ENCODE measurements around the gene ELF5. TPM values are rescaled to one million over a fixed set of nuclear protein-coding genes. Genes with fewer than 3 reads are reported as not detected.

The ELF5 gene
- total RNA-seq, 4 donors from 2014 or later, result 1.1 TPM; not detected in 3

DNA sequence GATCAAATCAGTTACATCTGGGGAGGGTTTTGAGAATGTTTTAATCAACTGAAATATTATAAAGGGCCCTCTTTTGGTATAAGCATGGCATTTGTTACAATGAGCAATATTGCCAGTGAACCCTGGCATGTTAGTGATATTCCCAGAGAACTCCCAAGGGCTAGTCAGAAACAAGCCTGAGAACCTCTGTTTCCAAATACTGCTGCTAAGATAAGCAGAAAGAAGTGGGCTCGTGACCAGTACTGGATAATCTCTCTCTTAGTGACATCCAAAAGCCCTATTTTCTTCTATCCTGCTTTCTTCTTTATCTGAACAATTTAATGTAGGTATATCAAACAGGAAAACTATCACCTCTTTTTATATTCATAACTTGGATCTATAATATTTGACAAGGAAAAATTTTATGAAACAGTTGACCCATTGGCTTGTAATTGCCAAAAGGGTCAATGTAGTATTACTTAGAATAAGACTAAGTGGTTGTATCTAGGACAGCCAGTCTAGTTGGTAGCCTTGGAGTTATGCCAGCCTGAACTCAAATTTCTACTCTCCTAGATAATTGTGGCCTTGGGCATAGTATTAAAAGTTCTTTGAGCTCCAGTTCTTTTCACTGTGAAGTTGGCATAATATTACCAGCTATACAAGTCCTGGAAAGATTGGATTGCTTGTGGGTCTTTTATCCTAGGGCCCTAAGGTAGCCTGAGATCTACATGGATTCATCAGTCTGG is 59.1 kb downstream of the ELF5 start:
- H3K27ac ChIP-seq, result no peak overlapping the region
- TF ChIP-seq POLR2A (IDR thresholded peaks at IDR 0.05), result no peak
- TF ChIP-seq, protein P1, sequence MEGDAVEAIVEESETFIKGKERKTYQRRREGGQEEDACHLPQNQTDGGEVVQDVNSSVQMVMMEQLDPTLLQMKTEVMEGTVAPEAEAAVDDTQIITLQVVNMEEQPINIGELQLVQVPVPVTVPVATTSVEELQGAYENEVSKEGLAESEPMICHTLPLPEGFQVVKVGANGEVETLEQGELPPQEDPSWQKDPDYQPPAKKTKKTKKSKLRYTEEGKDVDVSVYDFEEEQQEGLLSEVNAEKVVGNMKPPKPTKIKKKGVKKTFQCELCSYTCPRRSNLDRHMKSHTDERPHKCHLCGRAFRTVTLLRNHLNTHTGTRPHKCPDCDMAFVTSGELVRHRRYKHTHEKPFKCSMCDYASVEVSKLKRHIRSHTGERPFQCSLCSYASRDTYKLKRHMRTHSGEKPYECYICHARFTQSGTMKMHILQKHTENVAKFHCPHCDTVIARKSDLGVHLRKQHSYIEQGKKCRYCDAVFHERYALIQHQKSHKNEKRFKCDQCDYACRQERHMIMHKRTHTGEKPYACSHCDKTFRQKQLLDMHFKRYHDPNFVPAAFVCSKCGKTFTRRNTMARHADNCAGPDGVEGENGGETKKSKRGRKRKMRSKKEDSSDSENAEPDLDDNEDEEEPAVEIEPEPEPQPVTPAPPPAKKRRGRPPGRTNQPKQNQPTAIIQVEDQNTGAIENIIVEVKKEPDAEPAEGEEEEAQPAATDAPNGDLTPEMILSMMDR (IDR thresholded peaks at IDR 0.05), result no peak
- TF ChIP-seq POLR2AphosphoS5 (IDR thresholded peaks at IDR 0.05), result no peak
- TF ChIP-seq EP300 (IDR thresholded peaks at IDR 0.05), result no peak
- no peaks in the 10 kb centered on the region for H3K9me3 ChIP-seq
- no peaks in the 10 kb centered on the region for H3K27me3 ChIP-seq
- peaks cover 12 to 100% of the 10 kb centered on the region in 2 donors for H3K36me3 ChIP-seq
- H3K4me3 ChIP-seq, result no peak overlapping the region
- 78 to 79% methylated on average over 1 of the region's 1 CpG for WGBS, 2 donors (ENCODE audit: low coverage in 1 of 2)
- no peak for ATAC-seq
- no peaks in the 10 kb centered on the region for H3K4me1 ChIP-seq

GRCh38 chr11:34451053-34451452 is 62.5 kb downstream of the ELF5 start:
- Histone ChIP-seq H3K36me3 (peaks cover 3 to 73% of the 10 kb centered on the region in 2 donors), H3K4me3 (no peak overlapping the region), H3K4me1 (peaks cover 0 to 10% (median 0%) of the 10 kb centered on the region in 3 donors), H3K9me3 (no peaks in the 10 kb centered on the region), H3K27ac (no peak overlapping the region), H3K27me3 (no peaks in the 10 kb centered on the region)
- no peak for ATAC-seq
- TF ChIP-seq POLR2A (IDR thresholded peaks at IDR 0.05) (no peak), EP300 (IDR thresholded peaks at IDR 0.05) (no peak), POLR2AphosphoS5 (IDR thresholded peaks at IDR 0.05) (no peak)
- TF ChIP-seq, protein P1 (IDR thresholded peaks at IDR 0.05), result no peak
- 95 to 96% methylated on average over 3 of the region's 3 CpGs for WGBS, 2 donors (ENCODE audit: low coverage in 1 of 2)

- H3K4me3 ChIP-seq, result no peak overlapping the region
- 34 to 69% methylated on average over 2 to 3 of the region's 3 CpGs for WGBS, 2 donors (ENCODE audit: low coverage in 1 of 2)
- H3K27ac ChIP-seq, result no peak overlapping the region
Measured at GRCh38 chr11:34449013-34449412, 64.6 kb downstream of the ELF5 start.

DNA sequence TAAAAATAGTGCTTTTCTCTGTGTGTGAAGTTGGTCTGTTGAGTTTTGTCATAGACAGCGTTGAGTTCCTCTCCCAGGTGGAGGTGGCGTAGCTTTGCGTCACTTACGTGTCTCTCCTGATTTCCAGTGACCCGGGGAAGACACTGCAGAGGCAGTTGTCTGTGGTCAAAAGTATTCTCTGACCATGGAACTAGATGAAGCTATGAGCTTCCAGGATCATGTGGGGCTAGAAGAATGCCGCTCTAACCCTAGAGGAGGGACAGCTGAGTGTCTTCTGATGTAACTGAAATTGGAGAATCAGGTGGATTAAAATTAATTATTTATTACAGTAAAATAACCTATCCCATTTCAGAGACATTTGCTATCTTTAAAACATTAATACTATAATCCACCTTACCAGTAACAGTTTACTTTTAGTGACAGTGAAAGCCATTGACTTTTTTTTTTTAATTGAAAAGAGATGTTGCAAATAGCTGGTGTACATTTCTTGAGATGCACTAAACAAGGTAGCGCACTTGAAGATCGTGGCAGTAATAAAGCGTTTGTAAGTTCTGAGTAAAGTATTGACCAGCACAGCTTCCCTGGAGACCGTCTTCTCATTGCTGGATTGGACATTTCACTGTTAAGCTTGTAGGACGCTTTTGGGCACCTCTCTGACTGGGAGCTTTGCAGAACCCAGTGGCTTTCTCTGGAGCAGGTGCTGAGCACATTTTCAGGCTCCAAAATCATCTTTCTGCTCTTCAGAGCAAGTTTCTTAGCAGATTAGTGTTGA is 65.2 kb downstream of the ELF5 start:
- Histone ChIP-seq H3K9me3 (no peaks in the 10 kb centered on the region), H3K36me3 (peaks cover 0 to 46% of the 10 kb centered on the region in 2 donors), H3K27ac (no peak overlapping the region), H3K4me3 (no peak overlapping the region), H3K27me3 (no peaks in the 10 kb centered on the region), H3K4me1 (peaks cover 0 to 19% (median 0%) of the 10 kb centered on the region in 3 donors)
- ATAC-seq, result no peak
- TF ChIP-seq POLR2A (IDR thresholded peaks at IDR 0.05) (no peak), POLR2AphosphoS5 (IDR thresholded peaks at IDR 0.05) (no peak), EP300 (IDR thresholded peaks at IDR 0.05) (no peak)
- TF ChIP-seq, protein P1 (IDR thresholded peaks at IDR 0.05), result no peak
- WGBS, 2 donors (ENCODE audit: low coverage in 1 of 2), result 91 to 98% methylated on average over 11 of the region's 11 CpGs

More at GRCh38 chr11:34449013-34449412, 64.6 kb downstream of the ELF5 start:
- peaks cover 0 to 13% (median 0%) of the 10 kb centered on the region in 3 donors for H3K4me1 ChIP-seq
- TF ChIP-seq POLR2A (IDR thresholded peaks at IDR 0.05) (no peak), POLR2AphosphoS5 (IDR thresholded peaks at IDR 0.05) (no peak), EP300 (IDR thresholded peaks at IDR 0.05) (no peak)
- TF ChIP-seq, protein P1 (IDR thresholded peaks at IDR 0.05), result no peak
- ATAC-seq, result no peak
- H3K36me3 ChIP-seq, result peaks cover 0 to 52% of the 10 kb centered on the region in 2 donors
- no peaks in the 10 kb centered on the region for H3K27me3 ChIP-seq
- H3K9me3 ChIP-seq, result no peaks in the 10 kb centered on the region
